Measurements from ENCODE around the gene LRRC28. TPM values are rescaled to one million over a fixed set of nuclear protein-coding genes. Genes with fewer than 3 reads are reported as not detected.

The LRRC28 gene
- polyA plus RNA-seq, 1 of the 3 experiments (the other 2 are of a cell fraction): 15.2 TPM

DNA sequence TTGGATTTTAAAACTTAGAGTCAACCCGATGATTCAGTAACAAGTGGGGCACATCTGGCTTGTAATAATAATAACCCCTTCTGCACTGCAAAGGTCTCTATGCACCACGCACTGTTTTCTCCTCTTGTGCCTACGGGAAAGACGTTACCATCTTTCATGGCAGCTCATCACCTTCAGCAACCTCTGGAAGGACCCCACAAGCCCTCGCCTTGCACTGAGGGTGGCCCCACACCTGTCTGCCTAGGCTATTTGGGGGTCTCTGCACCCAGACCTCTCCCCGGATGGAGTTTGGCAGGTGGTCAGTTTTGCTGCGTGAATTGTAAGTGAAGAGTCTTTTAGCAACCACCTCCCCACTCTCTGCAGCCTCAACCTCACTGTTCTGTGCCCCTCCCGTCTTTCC, 175.9 kb downstream of the LRRC28 start:
- Histone ChIP-seq H3K79me2 (ENCODE audit: insufficient read depth) (no peaks in the 10 kb centered on the region), H3F3A (replicated peaks; ENCODE audit: insufficient read depth) (no peaks in the 10 kb centered on the region), H3K27ac (ENCODE audit: low read depth in 2 of 2, low read length in 1 of 2) (no peak overlapping the region), H3K9me2 (no peaks in the 10 kb centered on the region), H3K4me3 (ENCODE audit: low read depth in 2 of 2, low read length in 1 of 2) (no peak overlapping the region), H2AFZ (ENCODE audit: low read depth) (no peak overlapping the region), H3K36me3 (replicated peaks in 1 of 2; ENCODE audit: control insufficient read depth in 1 of 2, insufficient read depth in 2 of 2, low read length in 1 of 2) (no peaks in the 10 kb centered on the region), H3K4me1 (ENCODE audit: control insufficient read depth in 1 of 2, insufficient read depth in 2 of 2, low read depth in 1 of 2, low read length in 1 of 2) (peaks cover 12 to 16% of the 10 kb centered on the region in 2 experiments; a peak in 3 of 4 replicates), H3K9ac (no peak overlapping the region), H4K20me1 (ENCODE audit: insufficient read depth) (no peaks in the 10 kb centered on the region), H3K9me3 (no peaks in the 10 kb centered on the region), H3K27me3 (ENCODE audit: insufficient read depth) (no peaks in the 10 kb centered on the region), H3K4me2 (no peak overlapping the region)
- WGBS (ENCODE audit: low lambda C conversion rate): 86% methylated on average over 8 of the region's 8 CpGs
- DNase-seq: no peak
- ChIA-PET CTCF (no interaction called here), POLR2A (no interaction called here)
- TF ChIP-seq FOXJ3 (CRISPR knock-in tag; IDR thresholded peaks at IDR 0.05): no peak
- TF ChIP-seq POLR2AphosphoS5 (IDR thresholded peaks at IDR 0.05; ENCODE audit: low read depth, low read length): no peak
- no peak for TF ChIP-seq JUND (IDR thresholded peaks at IDR 0.05)
- TF ChIP-seq, protein P1, sequence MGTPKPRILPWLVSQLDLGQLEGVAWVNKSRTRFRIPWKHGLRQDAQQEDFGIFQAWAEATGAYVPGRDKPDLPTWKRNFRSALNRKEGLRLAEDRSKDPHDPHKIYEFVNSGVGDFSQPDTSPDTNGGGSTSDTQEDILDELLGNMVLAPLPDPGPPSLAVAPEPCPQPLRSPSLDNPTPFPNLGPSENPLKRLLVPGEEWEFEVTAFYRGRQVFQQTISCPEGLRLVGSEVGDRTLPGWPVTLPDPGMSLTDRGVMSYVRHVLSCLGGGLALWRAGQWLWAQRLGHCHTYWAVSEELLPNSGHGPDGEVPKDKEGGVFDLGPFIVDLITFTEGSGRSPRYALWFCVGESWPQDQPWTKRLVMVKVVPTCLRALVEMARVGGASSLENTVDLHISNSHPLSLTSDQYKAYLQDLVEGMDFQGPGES (IDR thresholded peaks at IDR 0.05; ENCODE audit: low read depth, low read length): no peak
- TF ChIP-seq RXRA (IDR thresholded peaks at IDR 0.05; ENCODE audit: borderline replicate concordance, low read depth): no peak
- TF ChIP-seq, protein P2, sequence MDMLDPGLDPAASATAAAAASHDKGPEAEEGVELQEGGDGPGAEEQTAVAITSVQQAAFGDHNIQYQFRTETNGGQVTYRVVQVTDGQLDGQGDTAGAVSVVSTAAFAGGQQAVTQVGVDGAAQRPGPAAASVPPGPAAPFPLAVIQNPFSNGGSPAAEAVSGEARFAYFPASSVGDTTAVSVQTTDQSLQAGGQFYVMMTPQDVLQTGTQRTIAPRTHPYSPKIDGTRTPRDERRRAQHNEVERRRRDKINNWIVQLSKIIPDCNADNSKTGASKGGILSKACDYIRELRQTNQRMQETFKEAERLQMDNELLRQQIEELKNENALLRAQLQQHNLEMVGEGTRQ (IDR thresholded peaks at IDR 0.05; ENCODE audit: borderline replicate concordance, low read depth, low read length): no peak
- no peak for TF ChIP-seq MAX (IDR thresholded peaks at IDR 0.05; ENCODE audit: low read depth)
- TF ChIP-seq TCF12 (IDR thresholded peaks at IDR 0.05): no peak
- no peak for TF ChIP-seq CTCF (IDR thresholded peaks at IDR 0.05)
- TF ChIP-seq, protein P3, sequence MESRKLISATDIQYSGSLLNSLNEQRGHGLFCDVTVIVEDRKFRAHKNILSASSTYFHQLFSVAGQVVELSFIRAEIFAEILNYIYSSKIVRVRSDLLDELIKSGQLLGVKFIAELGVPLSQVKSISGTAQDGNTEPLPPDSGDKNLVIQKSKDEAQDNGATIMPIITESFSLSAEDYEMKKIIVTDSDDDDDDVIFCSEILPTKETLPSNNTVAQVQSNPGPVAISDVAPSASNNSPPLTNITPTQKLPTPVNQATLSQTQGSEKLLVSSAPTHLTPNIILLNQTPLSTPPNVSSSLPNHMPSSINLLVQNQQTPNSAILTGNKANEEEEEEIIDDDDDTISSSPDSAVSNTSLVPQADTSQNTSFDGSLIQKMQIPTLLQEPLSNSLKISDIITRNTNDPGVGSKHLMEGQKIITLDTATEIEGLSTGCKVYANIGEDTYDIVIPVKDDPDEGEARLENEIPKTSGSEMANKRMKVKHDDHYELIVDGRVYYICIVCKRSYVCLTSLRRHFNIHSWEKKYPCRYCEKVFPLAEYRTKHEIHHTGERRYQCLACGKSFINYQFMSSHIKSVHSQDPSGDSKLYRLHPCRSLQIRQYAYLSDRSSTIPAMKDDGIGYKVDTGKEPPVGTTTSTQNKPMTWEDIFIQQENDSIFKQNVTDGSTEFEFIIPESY (IDR thresholded peaks at IDR 0.05; ENCODE audit: borderline replicate concordance, low read depth): no peak
- TF ChIP-seq ELF1 (IDR thresholded peaks at IDR 0.05): no peak
- no peak for TF ChIP-seq REST (IDR thresholded peaks at IDR 0.05; ENCODE audit: low read depth, low read length)
- no peak for TF ChIP-seq GATA2 (CRISPR knock-in tag; IDR thresholded peaks at IDR 0.05)
- no peak for TF ChIP-seq YY1 (IDR thresholded peaks at IDR 0.05; ENCODE audit: low read depth)
- TF ChIP-seq RFX5 (IDR thresholded peaks at IDR 0.05; ENCODE audit: low read length): no peak
